Lung (tissue), 12 donors: Measurements from ENCODE around the gene DBNDD1. TPM values are rescaled to one million over a fixed set of nuclear protein-coding genes. Genes with fewer than 3 reads are reported as not detected.
A peak's percentile ranks its signal among the peaks of the same experiment; 100 is the strongest.

ENCODE experiments used
- ATAC-seq: fragments of 200-7000 bp; cut with Tn5 transposase; one replicate; pipeline ENCODE4 v1.9.1; 2020; ENCODE audit warnings: moderate number of reproducible peaks; ENCODE audit not compliant: insufficient read depth, low FRiP score
- DNase-seq, 3 donors: peaks; one replicate each; pipeline ENCODE4 v3.0.0-alpha.2; 2013 to 2017
- H3K27ac ChIP-seq, 2 donors: one replicate each; pipeline ENCODE4 v1.5.1; 2013; ENCODE audit warnings: mild to moderate bottlenecking in 2 of 2, moderate library complexity in 2 of 2, control low read depth in 1 of 2, inconsistent platforms in 1 of 2, low read depth in 1 of 2, low read length in 1 of 2
- H3K27me3 ChIP-seq, 3 donors: one replicate each; pipeline ENCODE4 v1.5.1; 2013; ENCODE audit warnings: low read length in 2 of 3; ENCODE audit not compliant: control insufficient read depth in 3 of 3, insufficient read depth in 3 of 3
- H3K36me3 ChIP-seq, 4 donors: one replicate each; pipeline ENCODE4 v1.5.1; 2013; ENCODE audit warnings: low read length in 4 of 4, mild to moderate bottlenecking in 1 of 4, moderate library complexity in 1 of 4; ENCODE audit not compliant: control insufficient read depth in 4 of 4, insufficient read depth in 4 of 4
- H3K4me1 ChIP-seq, 5 donors: one replicate each; pipeline ENCODE4 v1.5.1; 2013; ENCODE audit warnings: low read length in 5 of 5, mild to moderate bottlenecking in 2 of 5, moderate library complexity in 1 of 5; ENCODE audit not compliant: control insufficient read depth in 5 of 5, insufficient read depth in 5 of 5
- H3K4me3 ChIP-seq: one replicate; pipeline ENCODE4 v1.5.1; 2013; ENCODE audit warnings: mild to moderate bottlenecking, control low read depth, moderate library complexity
- H3K9ac ChIP-seq, 2 donors: one replicate each; pipeline ENCODE4 v1.5.1; 2013; ENCODE audit warnings: low read length in 2 of 2, control low read depth in 1 of 2; ENCODE audit not compliant: insufficient read depth in 1 of 2
- H3K9me3 ChIP-seq, 4 donors: one replicate each; pipeline ENCODE4 v1.5.1; 2013; ENCODE audit warnings: low read length in 3 of 4, mild to moderate bottlenecking in 1 of 4, moderate library complexity in 1 of 4; ENCODE audit not compliant: control insufficient read depth in 4 of 4, insufficient read depth in 3 of 4
- WGBS, 2 donors: extraction: QIAGEN DNeasy Blood & Tissue Kit; methylation state at CpG; one replicate each; pipeline ENCODE4 v1.1.7; 2013; 5-methylcytosine and 5-hydroxymethylcytosine counted together
- polyA plus RNA-seq, 2 donors: library from polyadenylated mRNA; stranded (reverse); fragments of 200-250 nt; gene quantifications; one replicate each; pipeline ENCODE4 v1.2.1, GENCODE V29; 2013
- total RNA-seq, 2 donors: library from RNA; depleted of rRNA in 1 of 2; stranded (reverse); fragments of >200 nt in 1 of 2; gene quantifications; one replicate each; pipeline ENCODE4 v1.2.1, GENCODE V29; 2014 to 2021
- TF ChIP-seq, protein P1 (sequence below): IDR thresholded peaks from 2 replicates; pipeline ENCODE4 v1.5.1; 2012; ENCODE audit warnings: mild to moderate bottlenecking; ENCODE audit errors: control extremely low read depth, extremely low read depth
- donor health status: control.
- donor health status: control.
- donor health status: Bipolar disorder and iron deficiency.
- donor health status: healthy.
- donor health status: DM: yes; HTN: yes; CAD: no.

Gene DBNDD1
- total and polyA plus RNA-seq, 4 donors: 2.5 to 5.8 (median 4.5) TPM

DNA sequence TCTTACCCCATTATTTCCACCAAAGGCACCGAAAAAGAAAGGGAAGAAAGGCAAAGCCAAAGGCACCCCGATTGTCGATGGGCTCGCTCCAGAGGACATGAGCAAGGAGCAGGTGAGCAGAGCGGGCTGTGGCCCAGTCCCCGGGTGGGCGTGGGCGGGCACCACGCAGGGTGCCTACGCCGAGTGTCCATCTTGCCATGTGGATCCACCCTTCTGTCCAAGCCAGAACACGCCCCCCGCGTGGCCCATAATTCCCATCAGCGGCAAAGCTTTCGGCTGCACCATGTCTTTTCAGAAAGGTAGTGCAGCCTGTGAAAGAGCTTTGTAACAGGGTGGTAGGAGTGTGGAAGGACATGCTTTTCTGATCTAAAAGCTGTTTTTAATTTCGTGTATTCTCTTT lies 8.4 kb upstream of the DBNDD1 start:
- WGBS, 2 donors: 92 to 95% methylated on average over 17 of the region's 17 CpGs
- no peak for DNase-seq
- peaks cover 0 to 6% (median 0%) of the 10 kb centered on the region in 5 donors for H3K4me1 ChIP-seq
- H3K27me3 ChIP-seq: no peaks in the 10 kb centered on the region
- peaks cover 0 to 11% (median 4%) of the 10 kb centered on the region in 4 donors for H3K36me3 ChIP-seq
- TF ChIP-seq, protein P1, sequence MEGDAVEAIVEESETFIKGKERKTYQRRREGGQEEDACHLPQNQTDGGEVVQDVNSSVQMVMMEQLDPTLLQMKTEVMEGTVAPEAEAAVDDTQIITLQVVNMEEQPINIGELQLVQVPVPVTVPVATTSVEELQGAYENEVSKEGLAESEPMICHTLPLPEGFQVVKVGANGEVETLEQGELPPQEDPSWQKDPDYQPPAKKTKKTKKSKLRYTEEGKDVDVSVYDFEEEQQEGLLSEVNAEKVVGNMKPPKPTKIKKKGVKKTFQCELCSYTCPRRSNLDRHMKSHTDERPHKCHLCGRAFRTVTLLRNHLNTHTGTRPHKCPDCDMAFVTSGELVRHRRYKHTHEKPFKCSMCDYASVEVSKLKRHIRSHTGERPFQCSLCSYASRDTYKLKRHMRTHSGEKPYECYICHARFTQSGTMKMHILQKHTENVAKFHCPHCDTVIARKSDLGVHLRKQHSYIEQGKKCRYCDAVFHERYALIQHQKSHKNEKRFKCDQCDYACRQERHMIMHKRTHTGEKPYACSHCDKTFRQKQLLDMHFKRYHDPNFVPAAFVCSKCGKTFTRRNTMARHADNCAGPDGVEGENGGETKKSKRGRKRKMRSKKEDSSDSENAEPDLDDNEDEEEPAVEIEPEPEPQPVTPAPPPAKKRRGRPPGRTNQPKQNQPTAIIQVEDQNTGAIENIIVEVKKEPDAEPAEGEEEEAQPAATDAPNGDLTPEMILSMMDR: no peak
- H3K9ac ChIP-seq: no peak overlapping the region
- H3K9me3 ChIP-seq: no peaks in the 10 kb centered on the region
- ATAC-seq: no peak
- H3K4me3 ChIP-seq: no peak overlapping the region
- no peak overlapping the region for H3K27ac ChIP-seq

DNA sequence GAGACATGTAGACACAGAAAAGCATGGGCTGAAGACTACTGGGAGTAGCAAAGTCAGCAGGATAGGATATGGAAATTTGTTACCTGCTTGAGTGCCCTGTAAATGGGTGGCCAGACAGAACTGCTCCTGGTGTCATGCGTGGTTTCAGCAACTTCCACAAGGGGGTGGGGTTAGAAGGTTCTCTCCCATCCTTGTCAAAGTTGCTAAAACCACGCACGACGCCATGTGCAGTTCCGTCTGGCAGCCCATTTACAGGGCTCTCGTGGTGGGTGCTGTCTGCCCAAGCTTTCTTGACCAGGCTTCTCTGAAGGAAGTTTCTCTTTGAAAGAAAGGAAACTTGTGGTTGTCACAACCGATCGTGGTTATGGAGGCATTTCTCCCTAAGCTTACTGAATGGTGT lies 6.9 kb upstream of the DBNDD1 start:
- H3K4me1 ChIP-seq: peaks cover 0 to 11% (median 0%) of the 10 kb centered on the region in 5 donors
- H3K36me3 ChIP-seq: peaks cover 0 to 6% (median 0%) of the 10 kb centered on the region in 4 donors
- H3K9ac ChIP-seq: no peak overlapping the region
- TF ChIP-seq, protein P1: no peak
- H3K4me3 ChIP-seq: no peak overlapping the region
- no peaks in the 10 kb centered on the region for H3K9me3 ChIP-seq
- H3K27me3 ChIP-seq: no peaks in the 10 kb centered on the region
- WGBS, 2 donors: 22 to 66% methylated on average over 8 of the region's 8 CpGs
- no peak for DNase-seq
- H3K27ac ChIP-seq: no peak overlapping the region
- ATAC-seq: no peak

- DNase-seq (no peak), ATAC-seq (no peak)
- WGBS, 2 donors: 41 to 55% methylated on average over 7 of the region's 7 CpGs
- H3K36me3 ChIP-seq: peaks cover 0 to 2% (median 0%) of the 10 kb centered on the region in 4 donors
- peaks cover 0 to 3% (median 0%) of the 10 kb centered on the region in 3 donors for H3K27me3 ChIP-seq
- H3K9ac ChIP-seq: peak overlapping the region; percentile 65 to 91
- H3K27ac ChIP-seq: peak overlapping the region; percentile 43 to 68
- peaks cover 0 to 11% (median 4%) of the 10 kb centered on the region in 5 donors for H3K4me1 ChIP-seq
- H3K9me3 ChIP-seq: no peaks in the 10 kb centered on the region
- H3K4me3 ChIP-seq: peak overlapping the region; percentile 68
- TF ChIP-seq, protein P1: no peak
Measured at GRCh38 chr16:90023078-90023447, 3.8 kb upstream of the DBNDD1 start.
